Neutrophil (primary cell): ENCODE data around the gene OSBPL10.

Experiments
- H3K27ac ChIP-seq: fragments of 200-600 bp; sonication (generic); 2 replicates; pipeline ENCODE4 v1.5.1; 2016; ENCODE audit warnings: mild to moderate bottlenecking, moderate library complexity
- H3K27me3 ChIP-seq: fragments of 200-600 bp; sonication (generic); 2 replicates; pipeline ENCODE4 v1.6.0; 2016; ENCODE audit warnings: mild to moderate bottlenecking
- H3K36me3 ChIP-seq: fragments of 200-600 bp; sonication (generic); 2 replicates; pipeline ENCODE4 v1.5.1; 2017
- H3K4me1 ChIP-seq, 2 experiments: fragments of 200-600 bp in 1 of 2; sonication (generic) in 1 of 2; 1 replicate in 1 of 2; 2 replicates in 1 of 2; pipeline versions ENCODE4 v1.5.1 to v1.6.1; 2013 to 2016; ENCODE audit warnings: low read depth in 1 of 2, low read length in 1 of 2, mild to moderate bottlenecking in 1 of 2, moderate library complexity in 1 of 2; ENCODE audit not compliant: control insufficient read depth in 1 of 2, insufficient read depth in 1 of 2
- H3K4me3 ChIP-seq, 2 experiments: fragments of 200-600 bp in 1 of 2; sonication (generic) in 1 of 2; 1 replicate in 1 of 2; 2 replicates in 1 of 2; pipeline ENCODE4 v1.5.1; 2013 to 2016; ENCODE audit warnings: low read depth in 1 of 2, low read length in 1 of 2, mild to moderate bottlenecking in 1 of 2, moderate library complexity in 1 of 2
- H3K9me3 ChIP-seq: fragments of 200-600 bp; sonication (generic); 2 replicates; pipeline ENCODE4 v1.5.1; 2016
- TF ChIP-seq, protein P1 (sequence below): fragments of 200-600 bp; sonication (generic); IDR thresholded peaks from 2 replicates; pipeline ENCODE4 v1.5.1; 2016; ENCODE audit warnings: antibody characterized with exemption

OSBPL10 gene

DNA sequence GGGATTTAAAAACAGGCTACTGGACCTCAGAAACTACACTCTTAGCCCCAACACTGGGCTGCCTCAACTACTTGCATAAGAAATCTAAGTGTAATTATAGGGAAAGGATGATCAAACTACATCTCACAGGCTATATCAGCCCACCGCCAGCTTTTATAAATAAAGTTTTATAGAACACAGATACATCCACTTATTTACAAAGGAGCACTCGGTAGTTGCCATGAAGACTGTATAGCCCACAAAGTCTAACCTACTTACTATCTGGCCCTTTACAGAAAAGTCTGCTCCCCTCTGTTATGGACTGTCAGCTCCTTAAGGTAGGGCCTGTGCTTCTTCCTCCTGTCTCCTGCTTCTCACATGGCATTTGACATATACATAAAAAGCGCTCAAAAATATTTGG, 9.5 kb downstream of the OSBPL10 start:
- Histone ChIP-seq H3K27me3 (peaks cover 41% of the 10 kb centered on the region), H3K36me3 (no peaks in the 10 kb centered on the region), H3K27ac (no peak overlapping the region), H3K9me3 (no peaks in the 10 kb centered on the region), H3K4me1 (no peaks in the 10 kb centered on the region), H3K4me3 (no peak overlapping the region)
- TF ChIP-seq, protein P1, sequence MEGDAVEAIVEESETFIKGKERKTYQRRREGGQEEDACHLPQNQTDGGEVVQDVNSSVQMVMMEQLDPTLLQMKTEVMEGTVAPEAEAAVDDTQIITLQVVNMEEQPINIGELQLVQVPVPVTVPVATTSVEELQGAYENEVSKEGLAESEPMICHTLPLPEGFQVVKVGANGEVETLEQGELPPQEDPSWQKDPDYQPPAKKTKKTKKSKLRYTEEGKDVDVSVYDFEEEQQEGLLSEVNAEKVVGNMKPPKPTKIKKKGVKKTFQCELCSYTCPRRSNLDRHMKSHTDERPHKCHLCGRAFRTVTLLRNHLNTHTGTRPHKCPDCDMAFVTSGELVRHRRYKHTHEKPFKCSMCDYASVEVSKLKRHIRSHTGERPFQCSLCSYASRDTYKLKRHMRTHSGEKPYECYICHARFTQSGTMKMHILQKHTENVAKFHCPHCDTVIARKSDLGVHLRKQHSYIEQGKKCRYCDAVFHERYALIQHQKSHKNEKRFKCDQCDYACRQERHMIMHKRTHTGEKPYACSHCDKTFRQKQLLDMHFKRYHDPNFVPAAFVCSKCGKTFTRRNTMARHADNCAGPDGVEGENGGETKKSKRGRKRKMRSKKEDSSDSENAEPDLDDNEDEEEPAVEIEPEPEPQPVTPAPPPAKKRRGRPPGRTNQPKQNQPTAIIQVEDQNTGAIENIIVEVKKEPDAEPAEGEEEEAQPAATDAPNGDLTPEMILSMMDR: no peak

DNA sequence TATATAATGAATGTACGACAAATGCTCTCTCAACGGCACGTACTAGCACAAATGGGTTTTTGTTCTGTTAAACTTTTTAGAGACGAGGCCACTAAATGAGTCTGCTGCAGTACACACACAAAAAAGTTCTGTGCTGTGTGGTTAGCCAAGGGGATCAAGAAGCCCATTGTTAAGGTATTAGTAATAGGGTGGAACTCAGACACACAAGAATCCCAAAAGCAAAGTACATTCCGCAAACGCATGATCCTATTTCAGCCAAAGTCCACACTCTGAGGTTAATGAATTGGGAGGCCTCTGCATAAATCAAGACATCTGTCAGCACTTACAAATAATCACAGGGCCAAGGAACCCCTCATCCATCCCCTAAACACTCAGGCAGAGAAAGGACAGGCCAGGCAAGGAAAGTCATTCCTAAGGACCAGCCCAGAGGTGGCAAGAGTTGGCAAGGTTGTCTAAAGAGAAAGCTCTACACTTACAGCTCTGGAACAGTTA, 12.1 kb downstream of the OSBPL10 start:
- Histone ChIP-seq H3K4me3 (no peak overlapping the region), H3K27me3 (peaks cover 28% of the 10 kb centered on the region), H3K27ac (no peak overlapping the region), H3K9me3 (no peaks in the 10 kb centered on the region), H3K4me1 (no peaks in the 10 kb centered on the region), H3K36me3 (no peaks in the 10 kb centered on the region)
- TF ChIP-seq, protein P1: no peak

DNA sequence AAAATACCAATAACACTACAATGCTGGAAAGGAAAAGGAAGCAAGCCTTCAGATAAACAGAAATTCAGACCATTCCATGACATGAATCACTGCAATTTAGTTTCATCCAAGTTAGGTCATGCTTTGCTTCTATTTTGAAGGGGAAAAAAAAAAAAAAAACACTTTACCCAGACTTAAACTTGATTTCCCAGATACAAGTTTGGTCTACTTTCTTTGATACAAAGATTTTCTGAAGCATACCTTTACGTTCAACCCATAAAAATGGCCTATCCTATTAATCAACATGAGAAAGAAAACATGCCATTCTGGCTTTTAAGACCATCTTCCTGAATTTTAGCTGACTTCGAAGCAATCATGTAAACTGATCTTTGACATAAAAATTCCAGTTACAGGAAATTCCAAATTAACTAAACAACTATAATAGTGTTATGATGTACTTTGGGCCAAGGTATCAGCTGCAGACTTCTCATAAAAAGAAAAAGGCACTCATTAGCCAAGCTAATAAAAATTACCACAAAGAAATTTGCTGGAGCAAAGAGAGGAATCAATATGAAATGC, 12.6 kb downstream of the OSBPL10 start:
- Histone ChIP-seq H3K27ac (no peak overlapping the region), H3K4me3 (no peak overlapping the region)

DNA sequence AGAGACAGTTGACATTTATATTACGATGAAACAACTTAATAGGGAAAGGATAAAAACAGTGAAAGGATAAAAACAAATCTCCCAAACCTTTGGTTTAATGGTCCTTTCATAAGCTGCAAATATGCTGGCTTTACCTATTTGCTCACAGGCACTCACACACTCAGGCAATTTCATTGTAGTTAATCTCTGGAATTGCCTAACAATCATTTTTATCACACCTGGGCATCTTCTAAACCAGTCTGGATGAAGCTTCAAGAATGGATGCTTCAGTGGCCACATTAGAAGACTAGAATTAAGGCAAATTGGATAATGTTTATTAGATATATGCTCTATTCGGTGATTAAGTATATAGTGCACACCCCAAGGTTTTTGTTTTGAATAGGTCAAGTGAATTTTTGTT, 13.5 kb downstream of the OSBPL10 start:
- no peak overlapping the region for H3K4me3 ChIP-seq
- no peaks in the 10 kb centered on the region for H3K36me3 ChIP-seq
- H3K4me1 ChIP-seq: no peaks in the 10 kb centered on the region
- no peaks in the 10 kb centered on the region for H3K9me3 ChIP-seq
- H3K27ac ChIP-seq: no peak overlapping the region
- H3K27me3 ChIP-seq: peaks cover 29% of the 10 kb centered on the region
- TF ChIP-seq, protein P1: no peak

More for the DNA sequence above, 12.6 kb downstream of the OSBPL10 start:
- Histone ChIP-seq H3K36me3 (no peaks in the 10 kb centered on the region), H3K4me1 (no peaks in the 10 kb centered on the region), H3K27me3 (peaks cover 31% of the 10 kb centered on the region), H3K9me3 (no peaks in the 10 kb centered on the region)
- TF ChIP-seq, protein P1: no peak

DNA sequence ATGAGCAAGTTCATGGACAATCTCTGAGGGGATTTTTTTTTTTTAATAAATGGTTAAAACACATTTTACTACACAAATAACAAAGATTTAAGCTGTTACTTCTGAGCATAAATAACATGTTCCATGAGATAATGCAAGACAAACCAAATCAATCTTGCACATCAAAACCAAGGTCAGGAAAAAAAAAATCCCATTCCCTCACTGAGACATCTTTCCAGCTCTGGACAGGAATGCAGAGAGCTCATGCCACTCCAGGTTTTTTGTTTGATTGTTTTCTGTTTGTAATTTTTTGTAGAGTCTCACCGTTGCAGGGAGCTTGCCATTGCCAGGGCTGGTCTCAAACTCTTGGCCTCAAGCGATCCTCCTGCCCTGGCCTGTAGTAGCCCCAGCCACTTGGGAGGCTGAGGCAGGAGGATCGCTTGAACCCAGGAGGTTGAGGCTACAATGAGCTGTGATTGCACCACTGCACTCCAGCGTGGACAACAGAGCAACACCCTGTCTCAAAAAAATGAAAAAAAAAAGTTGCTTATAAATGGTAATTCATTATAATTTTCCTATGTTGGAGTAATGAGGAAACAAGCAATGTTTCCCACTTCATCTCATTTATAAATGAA, 14.0 kb downstream of the OSBPL10 start:
- Histone ChIP-seq H3K36me3 (no peaks in the 10 kb centered on the region), H3K4me3 (no peak overlapping the region), H3K4me1 (no peaks in the 10 kb centered on the region), H3K27ac (no peak overlapping the region), H3K27me3 (peaks cover 33% of the 10 kb centered on the region), H3K9me3 (no peaks in the 10 kb centered on the region)
- TF ChIP-seq, protein P1: no peak
